Activated T-cell treated with anti-CD3 and anti-CD28 coated beads for 24 hours (primary cell): ENCODE results near the gene UROC1.

Experiments used
- DNase-seq: peaks from one replicate; pipeline ENCODE4 v3.0.0-alpha.2; 2020; ENCODE audit warnings: low read depth

The UROC1 gene

DNA sequence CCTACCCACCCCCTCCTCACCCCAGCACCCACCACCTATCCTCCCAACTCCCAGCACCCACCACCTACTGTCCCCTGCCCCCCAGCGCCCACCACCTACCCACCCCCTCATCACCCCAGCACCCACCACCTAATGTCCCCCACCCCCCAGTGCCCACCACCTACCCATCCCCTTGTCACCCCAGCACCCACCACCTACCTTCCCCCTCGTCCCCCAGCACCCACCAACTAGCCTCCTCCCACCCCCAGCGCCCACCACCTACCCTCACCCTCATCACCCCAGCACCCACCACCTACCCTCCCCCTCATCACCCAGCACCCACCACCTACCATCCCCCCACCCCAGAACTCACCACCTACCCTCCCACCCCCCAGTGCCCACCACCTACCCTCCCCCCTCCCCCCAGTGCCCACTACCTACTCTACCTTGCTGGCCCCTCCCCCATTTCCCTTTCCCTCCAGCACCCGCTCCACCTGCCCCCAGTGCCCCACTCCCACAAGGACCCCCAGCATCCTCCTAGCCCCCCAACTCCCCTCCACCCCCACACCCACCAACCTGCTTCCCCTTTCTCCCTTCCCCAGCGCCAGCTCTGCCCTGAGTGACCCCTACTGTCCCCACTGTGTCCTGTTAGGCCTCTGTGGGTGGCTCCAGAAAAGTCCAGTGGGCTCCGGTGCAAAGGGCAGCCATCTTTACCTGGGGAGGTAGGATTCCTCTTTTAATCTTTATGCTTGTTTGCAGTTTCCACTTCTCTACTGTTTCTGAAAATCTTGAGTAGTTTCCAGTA lies 1.2 kb downstream of the UROC1 start:
- no peak for DNase-seq

DNA sequence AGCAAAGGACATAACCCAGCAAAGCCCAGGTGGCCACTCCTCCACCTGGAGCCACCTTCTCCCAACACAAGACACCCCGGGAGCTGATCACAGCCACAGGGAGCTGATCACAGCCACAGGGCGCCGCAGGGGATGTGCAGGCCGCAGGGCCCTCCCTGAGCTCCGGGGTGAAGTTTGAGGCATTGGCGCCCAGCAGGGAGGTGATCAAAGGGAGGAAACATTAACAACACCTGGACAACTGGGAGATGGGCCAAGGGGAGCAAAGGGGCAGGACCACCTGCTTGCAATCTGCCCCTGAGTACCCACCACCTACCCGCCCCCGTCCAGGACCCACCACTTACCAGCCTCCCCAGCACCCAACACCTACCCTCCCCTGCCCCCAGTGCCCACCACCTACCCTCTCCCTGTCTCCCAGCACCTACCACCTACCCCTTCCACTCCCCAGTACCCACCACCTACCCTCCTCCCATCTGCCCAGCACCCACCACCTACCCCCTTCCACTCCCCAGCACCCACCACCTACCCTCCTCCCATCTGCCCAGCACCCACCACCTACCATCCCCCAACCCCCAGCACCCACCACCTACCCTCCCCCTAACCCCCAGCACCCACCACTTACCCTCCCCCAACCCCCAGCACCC lies 2.4 kb downstream of the UROC1 start:
- no peak for DNase-seq

DNA sequence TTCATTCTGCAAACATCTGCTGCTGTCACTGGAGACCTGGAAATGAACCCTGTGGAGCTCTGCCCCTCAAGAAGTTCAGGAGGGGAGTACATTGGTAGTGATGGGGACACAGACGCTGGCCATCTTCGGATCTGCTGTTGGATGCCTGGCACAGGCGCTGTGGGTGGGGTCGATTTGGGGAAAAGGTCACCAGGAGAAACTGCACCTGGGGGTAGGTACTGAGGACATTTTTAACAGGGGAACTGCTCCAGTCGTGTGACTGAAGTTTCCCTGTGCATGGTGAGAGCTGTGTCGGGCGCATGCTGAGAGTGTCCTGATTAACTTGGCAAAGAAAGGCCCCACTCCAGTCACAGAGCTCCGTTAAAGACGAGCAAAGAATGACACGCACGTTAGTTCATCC lies 3.4 kb downstream of the UROC1 start:
- no peak for DNase-seq

DNA sequence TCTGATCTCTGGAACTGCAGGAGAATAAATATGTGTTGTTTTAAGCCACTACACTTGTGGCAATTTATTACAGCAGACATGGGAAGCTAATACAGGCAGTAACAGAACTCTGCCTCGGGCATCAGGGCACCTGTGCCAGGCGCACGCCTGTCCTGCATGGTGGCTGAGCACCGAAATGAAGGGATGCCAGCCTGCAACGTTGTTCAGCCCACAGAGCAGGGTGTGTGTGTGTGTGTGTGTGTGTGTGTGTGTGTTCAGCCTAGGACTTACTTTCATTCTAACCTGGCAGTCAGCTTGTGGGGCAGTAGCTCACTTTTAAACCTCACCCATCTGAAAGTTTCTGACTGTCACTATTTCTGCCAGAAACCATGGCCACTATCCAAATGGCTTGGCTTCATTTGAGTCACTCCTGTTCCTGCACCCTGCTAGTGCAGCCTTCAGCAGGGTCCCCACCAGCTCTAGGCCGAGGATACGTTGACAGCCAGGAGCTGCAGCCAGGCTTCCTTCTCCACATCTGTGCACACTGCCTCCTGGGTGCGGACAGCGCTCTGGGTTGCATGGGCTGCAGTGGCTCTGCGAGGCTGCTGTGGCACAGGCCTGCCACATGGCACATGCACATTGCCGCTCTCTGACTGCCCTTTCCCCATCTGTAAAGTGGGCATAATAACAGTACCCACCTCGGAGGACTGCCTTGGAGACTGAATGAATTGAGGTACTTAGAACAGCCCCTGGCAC lies 4.5 kb downstream of the UROC1 start:
- no peak for DNase-seq

DNA sequence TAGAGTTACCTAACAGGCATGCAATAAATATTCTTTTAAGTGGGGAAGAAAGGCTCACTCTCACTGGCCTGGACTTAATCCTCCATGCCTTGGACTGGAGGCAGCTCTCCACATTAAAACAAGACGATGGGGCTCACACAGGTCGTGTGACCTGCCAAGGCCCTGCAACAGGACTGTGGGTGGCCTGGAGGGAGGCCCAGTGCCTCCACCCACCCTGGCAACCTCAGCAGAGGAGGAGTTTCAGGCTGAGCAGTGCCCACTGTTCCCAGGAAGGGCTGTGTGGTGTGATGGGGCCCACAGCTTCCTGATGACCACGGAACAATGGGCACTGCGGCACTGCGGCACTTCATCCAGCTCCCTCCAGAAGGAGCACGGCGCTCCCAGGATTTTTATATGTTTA lies 5.5 kb downstream of the UROC1 start:
- DNase-seq, result no peak

- no peak for DNase-seq
Measured at GRCh38 chr3:126511291-126511690, 6.3 kb downstream of the UROC1 start.

DNA sequence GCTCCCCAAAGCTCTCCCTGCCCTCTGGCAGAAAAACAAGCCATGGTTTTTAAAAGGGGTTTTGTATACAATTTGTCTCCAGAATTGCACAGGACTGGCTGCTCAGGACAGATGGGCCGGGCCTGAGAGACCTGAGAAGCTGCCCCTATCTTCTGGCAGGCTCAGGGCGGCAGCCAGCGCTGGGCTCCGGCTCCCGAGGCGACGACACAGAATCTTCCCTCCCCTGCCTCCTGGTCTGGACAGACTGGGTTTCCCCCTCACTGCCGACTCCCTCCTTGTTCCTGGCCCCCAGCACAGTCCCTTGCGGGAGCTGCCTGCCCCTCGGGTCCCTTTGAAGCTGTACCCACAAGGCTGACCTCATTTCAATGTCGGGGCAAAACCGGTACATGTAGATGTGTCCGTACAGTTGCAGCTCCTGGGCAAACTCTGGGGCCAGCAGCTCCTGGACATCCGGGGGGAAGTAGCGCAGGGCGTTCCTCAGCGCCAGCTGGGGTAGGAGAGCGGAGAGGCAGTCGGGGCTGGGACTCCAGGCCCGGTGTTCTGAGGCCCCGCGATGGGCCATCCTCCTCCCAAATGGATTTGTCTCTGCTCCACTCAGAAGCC lies 7.2 kb downstream of the UROC1 start:
- no peak for DNase-seq

GRCh38 chr3:126509597-126510307 lies 7.8 kb downstream of the UROC1 start:
- DNase-seq, result no peak

DNA sequence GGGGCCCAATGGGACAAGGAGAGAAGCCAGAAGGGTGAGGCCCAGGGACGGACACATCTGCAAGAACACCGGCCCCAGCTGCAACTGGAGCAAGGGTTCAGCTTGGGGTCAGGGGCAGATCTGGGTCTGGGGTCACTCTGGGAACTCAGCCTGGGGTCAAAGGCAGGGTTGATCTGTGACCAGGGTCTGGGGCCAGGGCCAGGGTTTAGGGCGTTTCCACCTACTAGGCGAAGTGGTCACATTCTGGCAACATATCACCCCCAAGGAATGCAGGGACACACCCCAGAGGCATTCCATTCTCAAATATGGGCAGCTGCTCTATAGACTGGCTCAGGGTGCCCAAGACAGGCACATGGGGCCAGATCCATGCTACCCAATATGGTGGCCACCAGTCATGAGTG lies 9.0 kb downstream of the UROC1 start:
- no peak for DNase-seq

- DNase-seq, result no peak
Measured at GRCh38 chr3:126507886-126508285, 9.7 kb downstream of the UROC1 start.

DNA sequence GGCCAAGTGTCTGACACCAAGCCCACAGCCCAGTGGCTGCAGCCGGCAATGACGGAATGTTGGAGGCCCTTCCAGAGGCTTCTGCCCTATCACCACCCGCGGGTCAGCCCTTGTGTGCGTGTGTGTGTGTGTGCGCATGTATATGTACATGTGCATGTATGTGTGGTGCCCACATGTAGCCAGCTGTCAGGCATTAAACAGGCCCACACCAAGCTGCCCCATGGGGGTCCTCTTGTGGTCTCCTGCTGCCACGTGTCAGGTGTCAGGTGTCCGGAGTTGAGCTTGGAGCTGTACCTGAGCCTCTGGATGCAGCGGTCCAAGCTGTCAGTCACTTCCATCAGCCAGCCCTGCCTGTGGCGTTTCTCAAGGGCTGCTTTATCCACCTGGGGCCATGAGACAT lies 13.9 kb downstream of the UROC1 start:
- no peak for DNase-seq

- DNase-seq, result no peak
Measured at GRCh38 chr3:126502656-126503055, 14.9 kb downstream of the UROC1 start.

- DNase-seq, result no peak
Measured at GRCh38 chr3:126501736-126502135, 15.8 kb downstream of the UROC1 start.

DNA sequence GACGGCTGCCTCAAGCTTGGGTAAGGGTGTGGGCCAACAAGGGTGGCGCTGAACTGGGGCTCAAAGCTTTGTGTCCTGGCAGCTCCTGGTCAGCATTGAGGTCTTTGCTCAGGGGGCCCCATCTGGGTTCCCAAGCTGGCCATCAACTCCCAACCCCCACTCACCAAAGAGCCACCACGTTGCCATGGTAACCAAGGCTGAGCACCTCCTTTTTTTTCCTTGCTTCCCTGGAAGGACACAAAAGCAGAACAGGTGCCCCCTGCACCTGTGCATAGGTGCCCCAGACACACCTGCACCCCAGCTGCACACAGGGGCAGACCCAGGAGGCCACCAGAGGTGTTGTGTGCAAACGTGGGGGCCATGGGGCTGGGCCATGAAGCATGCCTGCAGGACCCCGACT lies 16.5 kb downstream of the UROC1 start:
- DNase-seq, result no peak

GRCh38 chr3:126500016-126500415 lies 17.6 kb downstream of the UROC1 start:
- no peak for DNase-seq

DNA sequence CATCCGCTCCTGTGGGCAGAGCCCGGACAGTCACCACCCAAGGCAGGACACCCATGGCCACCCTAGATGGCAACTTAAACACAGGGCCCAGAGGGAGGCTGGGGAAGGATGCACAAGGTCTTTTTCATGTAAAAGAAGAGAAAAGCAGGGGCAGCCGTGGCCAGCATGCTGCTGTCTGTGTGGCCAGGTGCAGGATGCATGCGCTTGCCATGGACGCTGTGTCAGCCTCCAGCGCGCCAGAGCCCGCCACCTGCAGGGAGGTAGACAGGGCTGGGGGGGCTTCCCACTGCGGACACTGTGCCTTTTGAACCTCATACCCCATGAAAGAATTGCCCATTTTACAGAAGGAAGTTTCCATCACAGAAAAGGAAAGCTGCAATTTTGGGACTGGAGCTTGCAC lies 18.2 kb downstream of the UROC1 start:
- DNase-seq, result no peak

DNA sequence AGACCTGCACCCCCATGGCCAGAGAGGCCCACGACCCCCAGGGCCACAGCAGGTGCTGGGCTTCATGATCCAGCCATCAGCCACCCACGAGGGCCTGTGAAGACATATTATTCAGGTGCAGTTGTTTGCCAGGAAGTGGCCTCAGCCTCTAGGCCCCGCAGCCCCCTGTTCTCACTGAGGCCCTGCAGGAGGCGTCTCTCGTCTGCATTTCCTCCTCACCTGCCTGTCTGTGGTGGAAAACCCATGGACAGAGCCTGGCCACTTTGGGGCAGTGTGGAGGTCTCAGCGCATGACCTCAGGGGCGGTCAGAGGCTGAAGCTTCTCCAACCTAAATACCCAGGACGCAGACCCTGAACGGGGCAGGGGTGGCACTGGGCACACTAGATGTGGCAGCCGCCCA lies 18.6 kb downstream of the UROC1 start:
- DNase-seq, result no peak

DNA sequence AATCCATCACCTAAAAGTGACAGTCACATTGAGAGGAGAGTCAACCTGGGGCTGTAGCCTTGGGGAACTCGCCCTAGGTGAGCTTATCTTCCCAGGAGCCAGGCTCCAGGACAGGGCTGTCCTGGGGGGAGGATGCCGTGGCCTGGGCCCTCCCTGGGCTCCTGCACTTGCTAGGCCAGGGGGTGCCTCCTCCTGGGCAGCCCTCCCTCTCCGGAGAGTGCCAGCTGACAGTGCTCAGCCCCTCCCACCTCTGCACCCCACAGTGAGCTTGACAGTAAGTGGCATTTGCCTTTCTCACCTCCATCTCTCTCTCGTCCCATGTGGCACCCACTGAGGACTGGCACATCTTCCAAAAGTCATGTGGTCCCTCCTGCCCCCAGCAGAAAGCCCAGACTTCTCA lies 19.1 kb downstream of the UROC1 start:
- DNase-seq, result no peak

- no peak for DNase-seq
Measured at GRCh38 chr3:126497956-126498355, 19.6 kb downstream of the UROC1 start.

- no peak for DNase-seq
Measured at GRCh38 chr3:126496894-126497850, 20.4 kb downstream of the UROC1 start.

DNA sequence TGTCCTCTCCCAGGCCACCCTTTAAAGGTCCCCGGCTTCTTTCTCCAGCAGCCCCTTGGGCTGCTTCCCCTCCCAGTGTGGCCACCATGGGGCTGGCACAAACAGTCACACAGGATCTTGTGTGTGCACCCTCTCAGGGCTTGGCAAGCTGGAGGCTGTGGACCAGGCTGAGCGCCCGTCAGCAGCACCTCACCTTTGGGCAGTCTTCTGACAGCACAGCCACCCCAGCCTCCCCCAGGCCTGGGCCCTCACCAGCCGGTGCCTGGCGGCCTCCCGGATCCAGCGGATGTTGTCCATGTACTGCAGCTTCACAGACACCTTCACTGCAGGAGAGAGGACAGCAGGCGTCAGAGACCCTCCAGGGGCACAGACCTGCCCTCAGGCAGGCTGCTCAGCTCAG lies 21.8 kb downstream of the UROC1 start:
- DNase-seq, result no peak
